Stimulated activated naive CD8-positive, alpha-beta T cell treated with anti-CD3 and anti-CD28 coated beads, Interleukin-15, Interleukin-2, amounts not matched to agents 100 U/mL and 50 U/mL, for 24 hours (primary cell): ENCODE data around the gene PDE4D.
"Not testable (repeated sequence)": the region's sequence is repeated elsewhere in the genome, so short reads cannot be mapped to it uniquely, and the experiment has no call there.

Experiments
- ATAC-seq: fragments of 150-1000 bp; cut with Tn5 transposase; one replicate; pipeline ENCODE4 v1.10.0; 2021
- DNase-seq: peaks from one replicate; pipeline ENCODE4 v3.0.0; 2021

The PDE4D gene

DNA sequence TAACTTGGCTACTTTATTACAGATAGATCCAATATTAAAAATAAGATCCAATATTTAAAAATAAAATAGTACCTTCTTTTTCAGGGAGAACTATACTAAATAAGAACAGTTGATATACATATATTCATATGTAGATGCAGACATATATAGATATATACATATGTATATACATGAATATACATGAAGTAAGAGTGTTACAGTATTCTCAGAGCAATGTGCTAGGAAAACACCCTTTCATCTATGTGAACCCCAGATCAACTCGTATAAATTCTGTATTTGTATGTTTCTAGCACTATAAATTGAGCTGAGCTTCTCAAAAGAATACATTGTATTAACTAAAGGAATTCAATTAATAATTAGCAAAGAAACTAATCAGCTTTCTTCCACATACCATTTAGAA is 287.6 kb downstream of the PDE4D start:
- DNase-seq: no peak
- no peak for ATAC-seq

DNA sequence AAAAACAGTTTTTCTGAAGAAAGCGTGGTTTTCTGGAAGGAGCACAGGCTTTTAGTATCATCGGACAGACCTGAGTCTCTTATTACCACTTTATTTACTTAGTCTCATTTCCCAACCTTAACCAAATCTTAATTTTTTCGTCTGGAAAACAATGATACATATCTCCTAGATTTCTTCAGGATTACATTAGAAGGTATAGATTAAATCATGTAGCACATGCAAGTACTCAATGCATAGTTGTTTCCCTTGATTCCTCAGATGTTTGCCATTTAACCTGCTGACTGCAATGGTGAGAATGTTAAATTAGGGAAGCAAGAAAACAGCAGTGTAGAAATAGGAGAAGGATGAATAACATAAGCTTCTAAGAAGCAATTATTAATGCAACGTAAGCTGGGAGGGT is 289.4 kb downstream of the PDE4D start:
- DNase-seq (no peak), ATAC-seq (no peak)

DNA sequence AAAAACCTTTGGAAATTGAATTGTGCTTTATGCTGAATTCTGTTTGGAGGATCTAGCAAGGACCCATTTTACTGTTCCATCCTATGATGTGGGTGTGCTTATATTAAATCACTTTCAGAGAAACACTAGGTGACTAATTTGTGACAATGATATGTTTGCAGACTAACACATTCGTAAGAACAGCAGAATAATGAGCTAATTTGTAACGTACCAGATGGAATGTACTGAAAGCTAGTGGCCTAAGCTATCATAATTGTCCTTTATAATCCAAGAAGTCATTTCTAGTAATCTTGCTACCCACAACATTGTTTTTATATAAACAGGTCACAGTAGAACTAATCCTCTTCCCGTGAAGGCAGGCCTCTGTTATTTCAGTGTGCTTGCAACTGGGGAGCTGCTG is 292.5 kb downstream of the PDE4D start:
- ATAC-seq (no peak), DNase-seq (no peak)

- ATAC-seq (no peak), DNase-seq (no peak)
These were observed 293.4 kb downstream of the PDE4D start for GRCh38 chr5:59600153-59600552.

- ATAC-seq (no peak), DNase-seq (no peak)
These were observed 293.8 kb downstream of the PDE4D start for GRCh38 chr5:59599729-59600128.

DNA sequence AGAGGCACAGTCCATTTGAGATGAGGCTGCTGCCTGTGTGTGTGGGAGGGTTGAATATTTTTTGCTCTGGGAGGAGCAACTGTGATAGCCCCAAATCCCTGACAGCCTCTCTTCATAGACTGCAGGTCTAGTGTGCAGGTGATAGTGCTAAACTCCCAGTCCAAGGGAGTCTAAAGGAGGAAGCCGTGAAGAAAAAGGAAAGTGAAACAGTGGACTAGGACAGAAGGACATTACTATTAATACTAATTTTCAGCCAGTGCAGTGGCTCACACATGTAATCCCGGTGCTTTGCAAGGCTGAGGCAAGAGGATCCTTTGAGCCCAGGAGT is 295.0 kb downstream of the PDE4D start:
- ATAC-seq (no peak), DNase-seq (no peak)

GRCh38 chr5:59597690-59598546 is 295.6 kb downstream of the PDE4D start:
- no peak for ATAC-seq
- DNase-seq: no peak

DNA sequence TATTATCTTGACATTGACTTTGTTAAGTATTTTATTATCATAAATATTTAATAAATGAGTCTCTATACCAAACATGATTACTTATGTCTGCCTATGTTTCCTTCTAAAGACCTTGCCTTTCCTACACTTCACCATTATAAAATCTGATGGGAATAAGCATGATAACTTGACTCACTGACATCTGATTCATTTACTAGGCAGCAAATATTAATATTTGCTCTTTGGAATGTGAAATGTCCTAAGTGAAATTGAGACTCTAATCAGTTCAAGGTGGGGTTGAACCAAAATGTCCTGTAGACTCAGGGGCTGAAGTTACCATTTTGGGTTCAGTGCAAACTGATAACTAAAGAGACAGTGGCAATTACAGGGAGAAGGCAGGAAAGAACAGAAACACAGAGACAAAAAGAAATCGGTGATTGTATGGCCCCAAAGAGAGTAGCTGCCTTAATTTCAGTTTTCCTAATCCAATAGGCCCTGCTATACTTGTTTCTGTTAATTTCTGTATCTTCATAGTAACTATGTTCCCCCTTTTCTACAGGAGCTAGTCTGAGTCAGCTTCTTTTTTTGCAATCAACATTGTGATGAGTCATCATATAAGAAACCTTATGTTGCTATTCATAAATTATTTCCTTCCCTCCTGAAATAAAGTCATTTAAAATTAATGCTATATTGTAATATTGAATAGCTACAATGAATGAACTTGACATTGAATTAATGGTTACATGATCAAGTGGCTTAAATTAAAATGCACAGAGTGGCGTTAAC is 296.8 kb downstream of the PDE4D start:
- DNase-seq (no peak), ATAC-seq (no peak)

- ATAC-seq, DNase-seq: not testable (repeated sequence)
These were observed 299.4 kb downstream of the PDE4D start for GRCh38 chr5:59594118-59594517.

DNA sequence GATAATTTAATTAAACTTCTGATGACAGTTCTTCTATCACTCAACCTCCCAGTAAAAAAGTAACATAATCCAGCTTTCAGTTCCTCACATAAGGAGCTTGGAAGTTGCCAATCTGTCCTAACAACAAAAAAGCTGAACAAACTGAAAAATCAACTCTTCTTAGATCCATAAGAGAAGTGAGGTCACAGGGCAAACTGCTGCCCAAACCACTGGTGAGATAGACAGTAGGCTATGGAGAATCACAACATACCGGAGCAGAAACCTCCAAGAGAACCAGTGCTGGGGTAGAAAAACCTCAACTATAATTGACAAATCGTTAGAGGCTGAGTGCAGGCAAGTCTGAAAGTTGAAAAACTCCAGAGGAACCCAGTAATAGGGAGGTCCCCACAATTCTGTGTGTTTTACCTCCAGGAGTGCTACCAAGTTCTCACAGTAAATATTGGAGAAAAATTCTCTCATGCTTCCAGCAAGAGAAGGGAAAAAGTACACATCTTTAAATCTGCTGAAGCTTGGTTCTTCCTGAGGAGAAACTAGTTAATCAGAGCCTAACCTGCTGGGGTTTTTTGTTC is 300.0 kb downstream of the PDE4D start:
- ATAC-seq: no peak
- no peak for DNase-seq

DNA sequence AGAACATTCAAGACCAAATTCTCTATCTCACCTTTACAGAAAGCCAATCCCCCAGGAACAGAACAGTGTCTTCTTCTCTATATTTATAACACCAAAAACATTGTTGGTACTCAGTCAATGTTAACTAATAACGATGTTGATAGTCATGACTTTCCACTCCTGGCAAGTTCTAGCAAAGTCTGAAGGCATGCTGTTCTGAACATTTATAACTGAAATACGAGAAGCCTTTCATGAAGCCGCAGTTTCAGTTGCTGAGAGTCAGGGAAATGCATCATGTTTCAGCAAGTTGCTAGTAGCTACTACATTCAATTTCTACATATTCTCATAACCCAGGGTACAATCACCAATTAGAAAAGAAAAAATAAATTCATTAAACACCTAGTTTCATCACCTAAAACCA is 301.4 kb downstream of the PDE4D start:
- DNase-seq (no peak), ATAC-seq (no peak)

DNA sequence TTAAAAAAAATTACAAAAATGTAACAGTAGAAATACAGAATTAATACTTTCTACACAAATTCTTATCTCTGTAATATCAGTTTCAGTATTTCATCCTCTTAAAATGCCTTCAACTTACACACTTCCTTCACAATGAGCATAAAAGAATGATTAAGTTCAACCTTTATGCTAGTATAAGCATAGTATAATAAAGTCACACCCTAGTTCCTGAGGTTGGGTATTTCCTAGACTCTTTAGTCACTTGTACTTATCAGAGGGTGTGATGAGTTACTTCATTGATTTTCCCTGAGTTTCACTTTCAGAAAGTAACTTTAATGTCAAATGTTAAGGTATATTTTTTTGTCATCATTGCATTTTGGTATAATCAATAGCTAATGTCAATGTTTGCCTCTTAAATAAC is 302.4 kb downstream of the PDE4D start:
- peak; percentile 94 for ATAC-seq
- no peak for DNase-seq

- no peak for DNase-seq
- no peak for ATAC-seq
These were observed 304.6 kb downstream of the PDE4D start for GRCh38 chr5:59588922-59589321.

- ATAC-seq (no peak), DNase-seq (no peak)
These were observed 305.8 kb downstream of the PDE4D start for GRCh38 chr5:59587489-59588337.

GRCh38 chr5:59586841-59587240 is 306.7 kb downstream of the PDE4D start:
- no peak for ATAC-seq
- no peak for DNase-seq

DNA sequence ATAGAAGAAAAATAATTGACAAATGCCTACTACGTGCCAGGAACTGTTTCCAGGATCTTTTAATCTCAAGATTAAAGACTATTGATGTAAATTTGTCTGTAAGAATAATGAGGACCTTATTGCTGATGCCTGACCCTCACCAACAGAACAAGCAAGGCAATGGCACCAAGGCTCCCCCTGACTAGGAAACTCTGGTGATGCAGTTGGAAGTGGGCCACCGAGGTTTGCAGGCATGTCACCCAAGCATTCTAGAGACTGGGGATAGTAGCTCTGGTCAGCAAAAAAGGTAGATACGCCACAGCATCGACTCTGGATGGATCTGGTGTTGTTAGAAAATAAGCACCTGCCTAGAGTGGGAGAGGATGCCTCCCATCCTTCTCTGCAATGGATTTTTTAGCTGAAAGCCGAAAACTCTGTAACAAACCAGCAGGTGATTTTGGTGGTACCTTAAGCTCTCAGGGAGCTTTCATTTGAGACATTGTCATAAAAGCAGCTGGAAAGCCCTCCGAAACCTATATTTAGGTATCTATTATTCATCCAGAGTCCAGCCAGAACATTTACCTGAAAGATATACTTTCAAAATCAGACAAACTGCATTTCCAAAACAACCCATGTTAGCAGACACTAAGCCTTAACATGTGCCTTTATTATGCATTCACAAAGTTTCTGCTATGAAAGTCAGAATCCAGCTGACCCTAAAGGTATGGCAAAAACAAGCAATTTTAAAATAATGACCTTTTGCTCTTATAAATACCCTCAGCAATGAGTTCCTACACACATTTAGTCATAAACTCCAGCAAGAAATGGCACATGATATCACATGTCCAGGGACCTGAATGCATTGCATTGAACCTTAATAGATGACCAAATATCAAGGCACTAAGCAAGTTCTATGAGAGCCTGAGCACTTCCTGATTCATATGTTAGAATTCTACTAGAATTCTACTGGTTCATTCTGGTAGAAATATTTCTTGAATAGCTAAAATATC is 308.4 kb downstream of the PDE4D start:
- DNase-seq: no peak
- no peak for ATAC-seq

GRCh38 chr5:59583810-59584562 is 309.5 kb downstream of the PDE4D start:
- no peak for ATAC-seq
- DNase-seq: no peak

DNA sequence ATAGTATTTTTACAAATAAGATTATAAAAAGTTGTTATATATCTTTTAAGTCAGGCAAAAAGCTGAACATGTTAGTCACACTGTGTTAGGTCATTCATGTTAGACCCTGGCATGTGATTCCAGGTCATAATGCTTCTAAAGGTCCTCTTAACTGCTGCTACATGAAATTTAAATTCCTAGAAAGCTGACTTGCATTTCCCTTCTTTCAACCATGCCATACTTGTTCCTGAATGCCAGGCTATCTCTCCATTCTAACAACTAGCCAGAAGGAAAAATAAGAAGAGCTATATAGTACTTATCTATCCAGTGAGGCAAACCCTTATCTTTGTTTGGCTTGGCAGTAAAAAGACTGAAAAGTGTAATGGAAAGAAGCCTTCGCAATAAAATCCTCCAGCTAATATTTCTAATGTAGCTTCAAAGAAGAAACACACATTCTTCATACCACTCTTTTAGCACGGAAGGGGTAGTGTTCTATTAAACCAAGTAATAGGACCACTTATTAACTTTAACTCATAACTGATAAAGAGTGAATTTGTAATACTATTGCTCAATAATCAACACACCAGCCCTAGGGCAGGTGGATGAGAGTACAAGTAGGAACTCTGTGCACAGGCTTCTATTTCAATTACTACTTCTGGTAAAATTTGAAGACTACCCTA is 310.2 kb downstream of the PDE4D start:
- no peak for DNase-seq
- no peak for ATAC-seq

DNA sequence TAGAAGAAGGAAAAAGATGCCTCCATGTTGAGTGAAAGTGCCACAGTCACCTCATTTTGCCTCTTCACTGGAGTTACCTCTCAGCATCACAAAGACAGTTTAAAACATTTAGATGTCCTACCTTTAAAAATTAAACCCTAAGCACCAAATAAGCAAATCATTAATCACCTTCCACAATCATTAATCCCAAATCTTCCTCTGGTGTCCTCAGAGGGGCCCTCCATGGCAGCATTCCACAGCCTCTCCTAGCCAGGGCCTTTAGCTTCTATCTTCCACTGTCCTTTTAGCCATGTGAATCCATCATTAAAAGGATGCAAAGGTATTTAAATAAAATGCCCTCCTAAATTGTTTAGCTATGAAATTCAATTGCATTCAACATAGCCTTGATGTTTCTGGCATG is 310.8 kb downstream of the PDE4D start:
- ATAC-seq (no peak), DNase-seq (no peak)

DNA sequence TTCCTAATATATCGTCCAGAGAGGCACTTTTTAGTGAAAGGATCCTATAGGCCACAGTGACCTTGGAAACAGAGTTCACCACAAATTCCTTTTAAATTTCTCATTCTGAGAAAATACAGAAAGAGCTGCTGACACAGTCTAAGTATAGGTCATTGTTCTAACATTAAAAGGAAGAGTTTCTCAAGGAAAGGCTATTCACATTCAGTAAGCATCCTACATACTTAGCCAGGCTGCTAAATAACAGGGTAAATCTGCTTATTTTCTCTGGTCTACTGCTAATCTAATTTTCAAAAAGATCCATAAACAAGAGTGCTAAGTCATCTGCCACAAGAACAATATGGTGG is 313.7 kb downstream of the PDE4D start:
- DNase-seq (no peak), ATAC-seq (no peak)
